Common myeloid progenitor, CD34-positive (primary cell): ENCODE results near the gene TOM1L2.

Experiments used
- CTCF ChIA-PET: fragments of 350-600 bp; sonication (Branson Sonifier 250); formaldehyde crosslinking; loops from one replicate; lab custom pipeline; 2021; ENCODE audit warnings: antibody characterized with exemption; lab: Charles Lee
- POLR2A ChIA-PET: fragments of 350-600 bp; sonication (Branson Sonifier 250); formaldehyde crosslinking; loops from one replicate; lab custom pipeline; 2021; ENCODE audit warnings: antibody characterized with exemption; lab: Charles Lee
- DNase-seq, 3 donors: peaks; one replicate each; pipeline versions ENCODE4 v3.0.0 to v3.0.0-alpha.2; 2013
- H3K27ac ChIP-seq, 2 experiments: 1 replicate in 1 of 2; 2 replicates in 1 of 2; pipeline ENCODE4 v1.7.0; 2013; ENCODE audit warnings: inconsistent platforms in 2 of 2, low read length in 2 of 2, mild to moderate bottlenecking in 2 of 2, low read depth in 1 of 2, moderate library complexity in 1 of 2; ENCODE audit not compliant: severe bottlenecking in 2 of 2, insufficient read depth in 1 of 2, poor library complexity in 1 of 2
- H3K27me3 ChIP-seq, 5 experiments: replicated peaks in 2 of 5; 1 replicate in 3 of 5; 2 replicates in 2 of 5; pipeline versions ENCODE4 v1.6.1 to v1.7.0; 2013; ENCODE audit warnings: low read length in 4 of 5, mild to moderate bottlenecking in 2 of 5, moderate library complexity in 2 of 5, inconsistent platforms in 1 of 5; ENCODE audit not compliant: insufficient read depth in 5 of 5, control insufficient read depth in 4 of 5
- H3K36me3 ChIP-seq, 4 experiments: 1 replicate in 2 of 4; 2 replicates in 2 of 4; pipeline versions ENCODE4 v1.6.1 to v1.7.0; 2013; ENCODE audit warnings: low read length in 3 of 4, control low read depth in 1 of 4, mild to moderate bottlenecking in 1 of 4; ENCODE audit not compliant: control insufficient read depth in 4 of 4, insufficient read depth in 4 of 4
- H3K4me1 ChIP-seq, 4 experiments: 1 replicate in 3 of 4; 2 replicates in 1 of 4; pipeline versions ENCODE4 v1.6.1 to v1.7.1; 2013; ENCODE audit warnings: low read length in 3 of 4, mild to moderate bottlenecking in 3 of 4, control low read depth in 1 of 4, inconsistent platforms in 1 of 4, moderate library complexity in 1 of 4; ENCODE audit not compliant: control insufficient read depth in 4 of 4, insufficient read depth in 4 of 4; ENCODE audit errors: control extremely low read depth in 1 of 4
- H3K4me3 ChIP-seq, 7 experiments: 1 replicate in 4 of 7; 2 replicates in 3 of 7; pipeline versions ENCODE4 v1.5.1 to v1.7.0; 2013; ENCODE audit warnings: mild to moderate bottlenecking in 7 of 7, low read length in 6 of 7, moderate library complexity in 6 of 7, inconsistent platforms in 2 of 7, low read depth in 2 of 7, control low read depth in 1 of 7; ENCODE audit not compliant: insufficient read depth in 4 of 7, control insufficient read depth in 1 of 7; ENCODE audit errors: extremely low read depth in 1 of 7
- H3K9me3 ChIP-seq, 5 experiments: 1 replicate in 4 of 5; 2 replicates in 1 of 5; pipeline versions ENCODE4 v1.6.1 to v1.7.1; 2013; ENCODE audit warnings: low read length in 4 of 5, mild to moderate bottlenecking in 2 of 5, inconsistent platforms in 1 of 5, low read depth in 1 of 5, moderate library complexity in 1 of 5; ENCODE audit not compliant: control insufficient read depth in 4 of 5, insufficient read depth in 2 of 5; ENCODE audit errors: control extremely low read depth in 1 of 5
- WGBS: methylation state at CpG from one replicate; pipeline ENCODE4 v1.1.5; 2013; ENCODE audit not compliant: insufficient coverage; 5-methylcytosine and 5-hydroxymethylcytosine counted together

Gene TOM1L2

GRCh38 chr17:17856386-17856785 is 115.8 kb downstream of the TOM1L2 start:
- Histone ChIP-seq H3K36me3 (peaks cover 0 to 4% (median under 1%) of the 10 kb centered on the region in 4 experiments), H3K27me3 (no peaks in the 10 kb centered on the region), H3K9me3 (no peaks in the 10 kb centered on the region), H3K27ac (no peak overlapping the region), H3K4me3 (no peak overlapping the region), H3K4me1 (peaks cover 0 to 6% (median 3%) of the 10 kb centered on the region in 4 experiments)
- POLR2A ChIA-PET = interaction anchor here (0.7 kb wide), 1 partner anchor 43 kb away, joined by 3 read pairs; no protein-coding TSS in a partner anchor
- DNase-seq = no peak
- CTCF ChIA-PET = interaction anchor here (1.3 to 14.1 kb wide), 4 partner anchors 34 to 204 kb away, joined by 3 to 295 read pairs (median 6); no protein-coding TSS in a partner anchor
- 100% methylated on average over 1 of the region's 2 CpGs for WGBS

- CTCF ChIA-PET = interaction anchor here (1.3 to 14.1 kb wide), 4 partner anchors 35 to 204 kb away, joined by 3 to 295 read pairs (median 6); no protein-coding TSS in a partner anchor
- H3K36me3 ChIP-seq = peaks cover 0 to 2% (median under 1%) of the 10 kb centered on the region in 4 experiments
- POLR2A ChIA-PET = no interaction called here
- 96% methylated on average over 3 of the region's 3 CpGs for WGBS
- peaks cover 0 to 11% (median 3%) of the 10 kb centered on the region in 4 experiments for H3K4me1 ChIP-seq
- H3K27me3 ChIP-seq = no peaks in the 10 kb centered on the region
- H3K9me3 ChIP-seq = no peaks in the 10 kb centered on the region
- H3K27ac ChIP-seq = no peak overlapping the region
- DNase-seq = no peak
- no peak overlapping the region for H3K4me3 ChIP-seq
Measured at GRCh38 chr17:17855976-17856375, 116.2 kb downstream of the TOM1L2 start.

GRCh38 chr17:17853811-17854447 is 118.3 kb downstream of the TOM1L2 start:
- H3K9me3 ChIP-seq = no peaks in the 10 kb centered on the region
- no peak overlapping the region for H3K27ac ChIP-seq
- H3K4me1 ChIP-seq = peaks cover 0 to 31% (median 20%) of the 10 kb centered on the region in 4 experiments
- WGBS = 100% methylated on average over 5 of the region's 8 CpGs
- no peaks in the 10 kb centered on the region for H3K27me3 ChIP-seq
- peaks cover 0 to 2% (median 0%) of the 10 kb centered on the region in 4 experiments for H3K36me3 ChIP-seq
- no peak for DNase-seq
- H3K4me3 ChIP-seq = no peak overlapping the region
- ChIA-PET CTCF (interaction anchor here (1.1 to 14.1 kb wide), 3 partner anchors 8 to 43 kb away, joined by 3 to 295 read pairs (median 10); no protein-coding TSS in a partner anchor), POLR2A (interaction anchor here (0.6 kb wide), 1 partner anchor 68 kb away, joined by 3 read pairs; no protein-coding TSS in a partner anchor)

GRCh38 chr17:17852930-17853329 is 119.3 kb downstream of the TOM1L2 start:
- H3K36me3 ChIP-seq = peaks cover 0 to 2% (median 0%) of the 10 kb centered on the region in 4 experiments
- H3K27me3 ChIP-seq = no peaks in the 10 kb centered on the region
- no peak for DNase-seq
- 97% methylated on average over 3 of the region's 3 CpGs for WGBS
- CTCF ChIA-PET = interaction anchor here (0.6 to 14.1 kb wide), 2 partner anchors 42 to 441 kb away, joined by 4 to 295 read pairs; no protein-coding TSS in a partner anchor
- H3K9me3 ChIP-seq = no peaks in the 10 kb centered on the region
- H3K27ac ChIP-seq = no peak overlapping the region
- peaks cover 0 to 41% (median 30%) of the 10 kb centered on the region in 4 experiments for H3K4me1 ChIP-seq
- no peak overlapping the region for H3K4me3 ChIP-seq
- POLR2A ChIA-PET = interaction anchor here (0.6 kb wide), 1 partner anchor 67 kb away, joined by 3 read pairs; no protein-coding TSS in a partner anchor

GRCh38 chr17:17851103-17852002 is 120.8 kb downstream of the TOM1L2 start:
- peaks cover 0 to 2% (median 0%) of the 10 kb centered on the region in 4 experiments for H3K36me3 ChIP-seq
- no peaks in the 10 kb centered on the region for H3K9me3 ChIP-seq
- no peaks in the 10 kb centered on the region for H3K27me3 ChIP-seq
- ChIA-PET CTCF (interaction anchor here (1.2 to 14.1 kb wide), 4 partner anchors 10 to 41 kb away, joined by 4 to 295 read pairs (median 9); partner anchors contain the start of gene SREBF1), POLR2A (interaction anchor here (4.6 kb wide), 1 partner anchor 14 kb away, joined by 17 read pairs; the partner anchor contains the start of gene SREBF1)
- H3K4me3 ChIP-seq = no peak overlapping the region
- H3K4me1 ChIP-seq = peaks cover 0 to 56% (median 44%) of the 10 kb centered on the region in 4 experiments
- WGBS = 93% methylated on average over 18 of the region's 21 CpGs
- no peak for DNase-seq
- no peak overlapping the region for H3K27ac ChIP-seq

GRCh38 chr17:17849845-17850373 is 122.3 kb downstream of the TOM1L2 start:
- peak; percentile 56 to 85 (median 85) for DNase-seq
- no peaks in the 10 kb centered on the region for H3K36me3 ChIP-seq
- ChIA-PET CTCF (interaction anchor here (0.6 to 5.7 kb wide), 11 partner anchors 9 to 1419 kb away, joined by 3 to 39 read pairs (median 6); partner anchors contain the start of gene SREBF1), POLR2A (interaction anchor here (4.6 kb wide), 1 partner anchor 13 kb away, joined by 17 read pairs; the partner anchor contains the start of gene SREBF1)
- peak overlapping the region in 1 of 7 experiments; percentile 33 for H3K4me3 ChIP-seq
- no peaks in the 10 kb centered on the region for H3K27me3 ChIP-seq
- WGBS = 54% methylated on average over 2 of the region's 2 CpGs
- peaks cover 0 to 56% (median 46%) of the 10 kb centered on the region in 4 experiments for H3K4me1 ChIP-seq
- no peaks in the 10 kb centered on the region for H3K9me3 ChIP-seq
- H3K27ac ChIP-seq = peak overlapping the region in 1 of 2 experiments; percentile 51
